Thyroid gland (tissue), 4 donors: ENCODE measurements around the gene MYO1D. TPM values are rescaled to one million over a fixed set of nuclear protein-coding genes. Genes with fewer than 3 reads are reported as not detected.

Experiments used
- DNase-seq, 2 donors: peaks; one replicate each; pipeline ENCODE4 v3.0.0-alpha.2; 2019
- H3K27ac ChIP-seq, 3 donors: fragments of 200-600 bp; sonication (generic); 1 replicate in 2 of 3; 2 replicates in 1 of 3; pipeline ENCODE4 v1.5.1; 2016 to 2019; ENCODE audit warnings: mild to moderate bottlenecking in 1 of 3, moderate library complexity in 1 of 3
- H3K27me3 ChIP-seq: fragments of 200-600 bp; sonication (generic); one replicate; pipeline ENCODE4 v1.5.1; 2019
- H3K36me3 ChIP-seq, 2 donors: fragments of 200-600 bp; sonication (generic); one replicate each; pipeline ENCODE4 v1.5.1; 2016 to 2019
- H3K4me1 ChIP-seq, 2 donors: fragments of 200-600 bp; sonication (generic); one replicate each; pipeline ENCODE4 v1.5.1; 2017 to 2019
- H3K4me3 ChIP-seq, 3 donors: fragments of 200-600 bp; sonication (generic); replicated peaks in 1 of 3; 1 replicate in 2 of 3; 2 replicates in 1 of 3; pipeline ENCODE4 v1.5.1; 2016; ENCODE audit warnings: mild to moderate bottlenecking in 1 of 3
- H3K9me3 ChIP-seq: fragments of 200-600 bp; sonication (generic); one replicate; pipeline ENCODE4 v1.5.1; 2017
- POLR2A ChIP-seq, 2 donors: fragments of 450-650 bp; IDR thresholded peaks; one replicate each; pipeline ENCODE4 v1.6.1; 2017; ENCODE audit warnings: antibody characterized with exemption in 2 of 2, mild to moderate bottlenecking in 2 of 2, moderate library complexity in 1 of 2
- WGBS, 2 donors: methylation state at CpG; one replicate each; pipeline ENCODE4 v1.1.5; 2017; 5-methylcytosine and 5-hydroxymethylcytosine counted together
- intact Hi-C: fragments of 100-400 bp; cut with DNase I; formaldehyde crosslinking; loops from one replicate; pipeline ENCODE4 v1.15.1; 2023
- total RNA-seq, 4 donors: library from RNA; depleted of rRNA; stranded (reverse); fragments of >200 nt; gene quantifications; one replicate each; pipeline ENCODE4 v1.2.3, GENCODE V29; 2016
- TF ChIP-seq, protein P1 (sequence below), 6 experiments: fragments of 200-600 bp in 3 of 6; fragments of 450-650 bp in 3 of 6; sonication (generic) in 3 of 6; IDR thresholded peaks; one replicate each; pipeline ENCODE4 v1.5.1; 2016 to 2019; ENCODE audit warnings: antibody characterized with exemption in 6 of 6, mild to moderate bottlenecking in 2 of 6, inconsistent platforms in 1 of 6, moderate library complexity in 1 of 6

MYO1D gene
- total RNA-seq, 4 donors from 2014 or later = 91.9 to 143 (median 97.8) TPM

DNA sequence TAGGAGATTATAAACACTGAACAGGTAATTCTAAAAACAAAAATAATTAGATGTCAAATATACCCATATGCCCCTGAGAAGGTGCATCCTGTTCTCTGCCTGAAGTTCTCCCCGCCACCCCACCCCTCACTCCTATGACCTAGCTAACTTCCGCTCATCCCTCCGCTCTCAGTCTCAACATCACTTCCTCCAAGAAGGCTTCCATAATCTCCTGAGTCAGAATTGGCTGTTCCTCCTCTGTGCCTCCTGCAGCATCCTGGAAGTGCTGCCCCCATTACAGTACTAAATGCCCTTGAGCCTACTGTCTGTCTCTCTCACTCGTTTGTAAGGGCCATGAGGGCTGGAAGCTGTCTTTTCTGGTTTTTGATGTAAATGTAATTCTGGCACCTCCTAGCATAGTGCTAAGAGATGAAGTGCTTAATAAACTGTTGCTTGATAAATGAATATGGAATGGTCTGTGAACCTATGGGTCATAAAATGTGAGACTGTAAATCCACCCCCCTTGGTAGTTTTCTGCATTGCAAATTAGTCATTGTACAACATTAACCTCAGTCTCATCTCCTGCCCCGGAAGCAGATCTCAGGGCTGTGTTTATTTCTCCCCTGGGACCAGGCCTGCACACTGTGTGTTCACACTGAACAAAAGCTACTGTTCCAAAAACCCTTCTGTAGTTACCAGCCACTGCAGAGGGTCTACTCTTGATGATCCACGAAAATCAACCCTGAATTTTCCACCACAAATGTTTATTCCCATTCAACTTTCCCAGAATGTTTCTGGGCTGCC lies 3.9 kb upstream of the MYO1D start:
- Histone ChIP-seq H3K9me3 (no peaks in the 10 kb centered on the region), H3K36me3 (no peaks in the 10 kb centered on the region), H3K4me3 (no peak overlapping the region), H3K27me3 (no peaks in the 10 kb centered on the region), H3K27ac (no peak overlapping the region), H3K4me1 (peaks cover 1 to 6% of the 10 kb centered on the region in 2 donors)
- no peak for TF ChIP-seq POLR2A (IDR thresholded peaks at IDR 0.05)
- TF ChIP-seq, protein P1, sequence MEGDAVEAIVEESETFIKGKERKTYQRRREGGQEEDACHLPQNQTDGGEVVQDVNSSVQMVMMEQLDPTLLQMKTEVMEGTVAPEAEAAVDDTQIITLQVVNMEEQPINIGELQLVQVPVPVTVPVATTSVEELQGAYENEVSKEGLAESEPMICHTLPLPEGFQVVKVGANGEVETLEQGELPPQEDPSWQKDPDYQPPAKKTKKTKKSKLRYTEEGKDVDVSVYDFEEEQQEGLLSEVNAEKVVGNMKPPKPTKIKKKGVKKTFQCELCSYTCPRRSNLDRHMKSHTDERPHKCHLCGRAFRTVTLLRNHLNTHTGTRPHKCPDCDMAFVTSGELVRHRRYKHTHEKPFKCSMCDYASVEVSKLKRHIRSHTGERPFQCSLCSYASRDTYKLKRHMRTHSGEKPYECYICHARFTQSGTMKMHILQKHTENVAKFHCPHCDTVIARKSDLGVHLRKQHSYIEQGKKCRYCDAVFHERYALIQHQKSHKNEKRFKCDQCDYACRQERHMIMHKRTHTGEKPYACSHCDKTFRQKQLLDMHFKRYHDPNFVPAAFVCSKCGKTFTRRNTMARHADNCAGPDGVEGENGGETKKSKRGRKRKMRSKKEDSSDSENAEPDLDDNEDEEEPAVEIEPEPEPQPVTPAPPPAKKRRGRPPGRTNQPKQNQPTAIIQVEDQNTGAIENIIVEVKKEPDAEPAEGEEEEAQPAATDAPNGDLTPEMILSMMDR (IDR thresholded peaks at IDR 0.05) = no peak
- no peak for DNase-seq
- WGBS, 2 donors = 84 to 86% methylated on average over 6 of the region's 6 CpGs
- intact Hi-C loops = no loop called here

DNA sequence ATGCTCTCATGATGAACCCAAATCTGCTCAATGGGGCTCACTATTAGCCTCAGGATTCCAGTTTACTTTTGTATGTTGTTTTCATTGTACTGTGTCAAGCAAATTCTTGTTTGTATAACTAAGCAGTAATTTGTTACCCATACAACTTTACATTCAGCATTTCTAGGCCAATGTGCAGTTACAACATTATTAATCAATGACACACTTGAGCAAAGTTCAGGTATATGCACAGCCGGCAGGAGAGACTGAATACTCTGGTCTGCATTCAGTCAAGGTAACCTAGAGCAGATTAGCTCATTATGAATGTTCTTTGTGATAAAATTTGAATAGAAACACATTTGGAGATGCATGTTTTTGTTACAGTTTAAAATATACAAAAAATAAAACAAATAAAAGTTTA lies 2.2 kb upstream of the MYO1D start:
- H3K4me1 ChIP-seq = peaks cover 4 to 16% of the 10 kb centered on the region in 2 donors
- no peak overlapping the region for H3K27ac ChIP-seq
- H3K4me3 ChIP-seq = no peak overlapping the region
- no peaks in the 10 kb centered on the region for H3K36me3 ChIP-seq
- H3K9me3 ChIP-seq = no peaks in the 10 kb centered on the region
- DNase-seq = no peak
- TF ChIP-seq, protein P1 (IDR thresholded peaks at IDR 0.05) = no peak
- no peak for TF ChIP-seq POLR2A (IDR thresholded peaks at IDR 0.05)
- intact Hi-C loops = loop anchor here (5.0 to 10.0 kb wide), 2 partner anchors 56 to 57 kb away; no protein-coding TSS in a partner anchor
- WGBS, 2 donors = 86 to 90% methylated on average over 1 of the region's 1 CpG
- H3K27me3 ChIP-seq = no peaks in the 10 kb centered on the region

DNA sequence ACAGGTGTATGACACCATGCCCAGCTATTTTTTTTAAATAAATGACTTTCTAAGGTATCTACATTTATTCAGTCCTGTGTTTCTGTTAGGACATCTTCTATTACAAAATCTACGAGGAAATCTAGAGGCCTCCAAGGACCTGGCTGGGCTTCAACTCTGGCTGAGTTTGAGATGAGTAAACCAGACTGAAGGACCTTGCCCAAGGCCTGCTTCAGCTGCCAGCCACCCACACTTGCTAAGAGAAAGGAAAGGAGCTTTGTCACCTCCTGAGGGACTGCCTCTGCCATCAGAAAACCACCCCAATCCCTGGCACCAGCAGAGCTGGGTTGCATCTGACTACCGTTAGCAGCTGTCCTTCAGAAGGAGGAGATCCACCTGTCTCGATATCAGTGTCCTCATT lies 1.3 kb upstream of the MYO1D start:
- H3K27ac ChIP-seq = no peak overlapping the region
- H3K4me3 ChIP-seq = no peak overlapping the region
- peaks cover 4 to 22% of the 10 kb centered on the region in 2 donors for H3K4me1 ChIP-seq
- peak; percentile 72 to 81 for DNase-seq
- no peaks in the 10 kb centered on the region for H3K27me3 ChIP-seq
- 59 to 83% methylated on average over 3 of the region's 3 CpGs for WGBS, 2 donors
- H3K9me3 ChIP-seq = no peaks in the 10 kb centered on the region
- no peaks in the 10 kb centered on the region for H3K36me3 ChIP-seq
- intact Hi-C loops = loop anchor here (5.0 to 10.0 kb wide), 2 partner anchors 56 to 57 kb away; no protein-coding TSS in a partner anchor
- TF ChIP-seq, protein P1 (IDR thresholded peaks at IDR 0.05) = no peak
- no peak for TF ChIP-seq POLR2A (IDR thresholded peaks at IDR 0.05)

DNA sequence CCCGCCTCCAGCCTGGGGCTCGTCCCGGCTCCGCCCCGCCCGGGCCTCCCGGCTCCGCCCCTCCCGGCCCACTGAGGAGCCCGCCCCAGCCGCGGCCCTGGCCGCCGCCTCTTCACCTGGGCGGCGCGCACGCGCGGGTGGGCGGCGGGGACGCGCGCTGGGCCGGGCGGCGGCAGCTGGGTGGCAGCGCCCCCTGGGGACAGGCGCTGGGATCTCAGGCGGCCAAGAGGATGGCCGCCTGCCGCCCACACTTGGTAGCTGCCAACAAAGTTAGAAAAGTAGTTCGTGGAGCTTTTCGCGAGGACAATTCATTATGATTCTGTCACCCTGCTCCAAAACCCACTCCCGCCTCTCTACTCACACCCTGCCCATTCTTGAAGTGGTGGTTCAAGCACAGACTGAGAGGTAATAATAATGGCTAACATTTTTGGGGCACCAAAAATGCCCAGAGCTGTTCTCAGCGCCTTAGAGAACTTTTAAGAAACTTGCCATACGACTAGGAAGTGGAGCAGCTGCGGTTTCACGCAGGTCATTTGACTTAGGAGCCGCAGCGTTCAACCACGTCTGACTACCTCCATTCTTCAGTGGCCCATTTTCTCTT lies 340 bp upstream of the MYO1D start:
- H3K27ac ChIP-seq = peak overlapping the region; percentile 95 to 99 (median 97)
- intact Hi-C loops = loop anchor here (2.0 to 10.0 kb wide), 3 partner anchors 55 to 92 kb away; no protein-coding TSS in a partner anchor
- H3K36me3 ChIP-seq = no peaks in the 10 kb centered on the region
- peaks cover 4 to 26% of the 10 kb centered on the region in 2 donors for H3K4me1 ChIP-seq
- 0 to 1% methylated on average over 18 to 24 of the region's 44 CpGs for WGBS, 2 donors
- no peaks in the 10 kb centered on the region for H3K9me3 ChIP-seq
- DNase-seq = peak; percentile 93 to 94
- H3K27me3 ChIP-seq = no peaks in the 10 kb centered on the region
- H3K4me3 ChIP-seq = peak overlapping the region in 1 of 3 donors; percentile 85
- no peak for TF ChIP-seq POLR2A (IDR thresholded peaks at IDR 0.05)
- TF ChIP-seq, protein P1 (IDR thresholded peaks at IDR 0.05) = peak; percentile 71 to 100 (median 88)
